Measurements from ENCODE around the gene TPH2.

TPH2 gene

DNA sequence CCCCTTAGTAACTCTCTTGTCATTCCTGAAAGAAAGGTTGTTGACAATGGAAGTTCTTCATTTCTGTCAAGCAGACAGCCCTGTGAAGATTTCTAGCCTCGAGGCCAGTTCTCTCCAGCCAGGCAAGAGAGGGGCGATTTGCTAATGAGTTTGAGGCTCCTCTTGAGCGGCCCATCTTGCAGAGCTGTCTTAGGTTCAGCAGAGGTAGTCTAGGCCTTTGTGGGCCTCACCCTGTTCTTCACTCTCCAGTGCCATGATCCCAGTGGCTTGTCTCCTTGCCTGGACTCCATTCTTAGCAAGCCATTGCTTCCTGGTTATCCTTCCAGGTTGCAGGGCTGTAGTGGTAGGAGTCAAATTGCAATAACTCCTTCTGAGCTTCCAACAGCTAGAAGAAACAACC lies 9.7 kb downstream of the TPH2 start:
- TF ChIP-seq, protein P1, sequence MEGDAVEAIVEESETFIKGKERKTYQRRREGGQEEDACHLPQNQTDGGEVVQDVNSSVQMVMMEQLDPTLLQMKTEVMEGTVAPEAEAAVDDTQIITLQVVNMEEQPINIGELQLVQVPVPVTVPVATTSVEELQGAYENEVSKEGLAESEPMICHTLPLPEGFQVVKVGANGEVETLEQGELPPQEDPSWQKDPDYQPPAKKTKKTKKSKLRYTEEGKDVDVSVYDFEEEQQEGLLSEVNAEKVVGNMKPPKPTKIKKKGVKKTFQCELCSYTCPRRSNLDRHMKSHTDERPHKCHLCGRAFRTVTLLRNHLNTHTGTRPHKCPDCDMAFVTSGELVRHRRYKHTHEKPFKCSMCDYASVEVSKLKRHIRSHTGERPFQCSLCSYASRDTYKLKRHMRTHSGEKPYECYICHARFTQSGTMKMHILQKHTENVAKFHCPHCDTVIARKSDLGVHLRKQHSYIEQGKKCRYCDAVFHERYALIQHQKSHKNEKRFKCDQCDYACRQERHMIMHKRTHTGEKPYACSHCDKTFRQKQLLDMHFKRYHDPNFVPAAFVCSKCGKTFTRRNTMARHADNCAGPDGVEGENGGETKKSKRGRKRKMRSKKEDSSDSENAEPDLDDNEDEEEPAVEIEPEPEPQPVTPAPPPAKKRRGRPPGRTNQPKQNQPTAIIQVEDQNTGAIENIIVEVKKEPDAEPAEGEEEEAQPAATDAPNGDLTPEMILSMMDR (IDR thresholded peaks at IDR 0.05; ENCODE audit: low read depth, low read length), result no peak
- no peak overlapping the region for H3K4me3 ChIP-seq (ENCODE audit: low read depth, low read length)

DNA sequence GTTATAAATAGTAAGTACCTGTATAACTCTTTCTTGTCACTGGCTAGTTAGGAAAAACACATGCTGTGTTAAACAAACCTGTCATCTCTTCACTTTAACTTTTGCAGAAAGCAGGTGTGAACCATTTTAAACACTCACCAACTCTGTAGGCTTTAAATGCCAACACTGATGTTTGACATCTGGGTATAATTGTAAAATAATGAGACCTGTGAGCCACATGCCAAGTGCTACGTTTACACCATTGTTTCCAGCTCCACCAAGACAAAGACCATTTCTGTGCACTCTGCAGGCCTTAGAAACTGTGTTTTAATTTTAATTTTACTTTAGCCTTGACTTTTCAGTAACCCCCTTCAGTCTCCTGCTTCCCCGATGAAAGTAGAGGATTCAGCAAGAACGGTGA lies 11.0 kb downstream of the TPH2 start:
- H3K4me3 ChIP-seq (ENCODE audit: low read depth, low read length), result no peak overlapping the region
- TF ChIP-seq, protein P1 (IDR thresholded peaks at IDR 0.05; ENCODE audit: low read depth, low read length), result no peak

DNA sequence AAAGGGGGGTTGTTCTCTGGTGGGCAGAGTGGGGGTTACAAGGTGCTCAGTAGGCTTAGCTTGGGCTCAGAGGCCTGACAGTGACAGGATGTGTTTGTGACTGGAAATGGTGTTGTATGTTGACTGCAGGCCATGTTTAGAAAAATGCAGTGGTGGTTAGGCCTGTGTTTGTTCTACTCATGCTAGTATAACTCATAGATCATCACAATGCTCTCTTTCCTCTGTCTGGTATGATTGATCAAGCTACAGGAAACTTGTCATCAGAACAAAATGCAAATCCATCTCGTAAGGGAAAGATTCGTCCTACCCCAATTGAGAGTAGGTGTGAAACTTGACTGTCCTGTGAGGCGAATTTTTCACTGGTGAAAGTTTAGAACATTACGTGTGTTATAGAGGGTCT lies 11.8 kb downstream of the TPH2 start:
- TF ChIP-seq, protein P1 (IDR thresholded peaks at IDR 0.05; ENCODE audit: low read depth, low read length), result no peak
- H3K4me3 ChIP-seq (ENCODE audit: low read depth, low read length), result no peak overlapping the region

DNA sequence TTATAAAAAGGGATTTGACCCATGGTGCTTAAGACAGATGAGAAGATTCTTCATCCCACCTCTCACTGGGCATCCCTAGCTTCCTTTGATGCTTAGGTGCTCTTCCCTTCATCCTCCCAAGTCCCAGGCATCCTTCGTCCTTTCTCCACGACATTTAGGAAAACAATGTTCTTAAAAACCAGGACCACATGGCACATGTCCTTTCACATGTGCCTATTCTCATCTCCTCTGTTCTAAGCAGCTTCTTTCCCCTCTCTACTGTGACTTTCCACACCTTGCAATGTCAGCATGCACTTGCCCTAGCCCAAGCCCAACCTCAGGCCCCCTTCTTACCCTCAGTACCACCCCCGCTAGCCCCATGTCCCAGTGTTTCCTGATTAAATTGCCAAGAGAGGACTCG lies 12.2 kb downstream of the TPH2 start:
- TF ChIP-seq, protein P1 (IDR thresholded peaks at IDR 0.05; ENCODE audit: low read depth, low read length), result no peak
- no peak overlapping the region for H3K4me3 ChIP-seq (ENCODE audit: low read depth, low read length)

DNA sequence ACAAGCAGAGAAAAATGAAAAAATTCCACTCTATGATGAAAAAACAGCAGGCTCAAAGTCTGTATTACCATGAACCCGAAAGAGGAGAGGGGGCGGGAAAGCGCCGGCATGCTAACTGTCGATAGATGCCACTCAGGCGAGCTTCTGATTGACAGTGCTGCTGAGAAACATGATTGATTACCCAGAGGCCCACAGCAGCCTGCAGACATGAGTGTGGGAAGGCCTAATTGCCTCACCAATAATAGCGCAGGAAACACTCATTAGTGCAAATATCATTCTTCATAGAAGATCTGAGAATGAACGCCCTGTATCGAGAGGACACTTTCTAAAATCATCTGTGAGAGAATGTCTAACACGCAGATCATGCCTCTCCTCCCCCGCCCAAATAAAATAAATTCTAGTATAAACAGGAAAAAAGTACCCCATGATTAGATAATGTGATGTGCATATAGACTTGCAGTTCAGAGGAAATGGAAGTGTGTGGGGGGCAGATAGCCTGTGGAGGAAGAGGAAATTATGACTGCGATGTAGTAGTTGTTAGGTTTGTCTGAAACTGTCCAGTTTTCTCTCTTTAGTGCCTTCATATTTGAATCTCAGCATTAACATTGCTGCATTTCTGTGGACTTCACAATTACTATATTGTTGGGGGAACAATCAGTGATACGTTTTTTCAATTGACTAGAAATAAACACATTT lies 15.6 kb downstream of the TPH2 start:
- H3K4me3 ChIP-seq (ENCODE audit: low read depth, low read length), result no peak overlapping the region
- TF ChIP-seq, protein P1 (IDR thresholded peaks at IDR 0.05; ENCODE audit: low read depth, low read length), result no peak

DNA sequence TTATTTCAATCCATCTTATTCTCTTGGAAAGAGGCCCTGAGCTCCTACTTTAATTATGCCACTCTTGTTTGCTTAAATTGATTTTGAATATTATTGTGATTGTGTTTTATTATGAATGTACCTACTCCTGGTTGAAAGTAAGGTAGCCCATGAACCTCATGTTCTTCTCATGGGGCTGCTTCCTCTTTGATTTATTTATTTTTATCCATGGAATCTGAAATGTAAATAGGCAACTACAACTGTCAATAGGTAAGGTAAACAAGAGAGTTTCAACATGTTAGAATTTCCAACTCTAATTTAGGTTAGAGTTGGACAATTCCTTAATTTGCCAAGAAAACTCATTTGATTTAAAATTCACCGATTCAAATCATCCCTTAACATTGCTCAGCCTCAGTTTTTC lies 16.2 kb downstream of the TPH2 start:
- TF ChIP-seq, protein P1 (IDR thresholded peaks at IDR 0.05; ENCODE audit: low read depth, low read length), result no peak
- no peak overlapping the region for H3K4me3 ChIP-seq (ENCODE audit: low read depth, low read length)

DNA sequence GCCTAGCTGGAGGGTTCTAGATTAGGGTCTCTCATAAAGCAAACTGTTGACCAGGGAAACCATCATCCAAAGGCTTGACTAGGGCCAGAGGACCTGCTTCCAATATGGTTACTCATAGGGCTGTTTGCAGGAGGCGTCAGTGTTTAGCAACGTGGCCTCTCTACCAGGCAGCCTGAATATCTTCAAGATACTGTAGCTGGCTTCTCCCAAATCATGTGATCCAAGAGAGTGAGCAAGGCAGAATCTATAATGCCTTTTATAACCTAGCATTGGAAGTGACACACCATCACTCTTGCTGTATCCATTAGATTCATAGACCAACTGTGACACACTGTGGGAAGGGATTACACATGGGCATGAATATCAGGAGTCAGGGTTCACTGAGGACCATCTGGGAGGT lies 17.3 kb downstream of the TPH2 start:
- H3K4me3 ChIP-seq (ENCODE audit: low read depth, low read length), result no peak overlapping the region
- TF ChIP-seq, protein P1 (IDR thresholded peaks at IDR 0.05; ENCODE audit: low read depth, low read length), result no peak
